GM18526 (cell line): ENCODE measurements around the gene CADM4.

Experiments used
- POLR2A ChIP-seq: IDR thresholded peaks from 3 replicates; pipeline ENCODE4 v1.6.1; 2011; ENCODE audit not compliant: insufficient read length; ENCODE audit errors: extremely low read depth

Gene CADM4

GRCh38 chr19:43639519-43640423 is at the start of gene CADM4:
TSS of gene CADM4 (minus strand) at chr19:43639850. CDS start at chr19:43639790, 60 bp downstream.
- TF ChIP-seq POLR2A: no peak

- TF ChIP-seq POLR2A: no peak
These were observed 48.5 kb upstream of the CADM4 start for GRCh38 chr19:43688059-43688701.

- TF ChIP-seq POLR2A: no peak
These were observed 48.0 kb upstream of the CADM4 start for GRCh38 chr19:43687660-43687997.

- TF ChIP-seq POLR2A: no peak
These were observed 44.7 kb upstream of the CADM4 start for GRCh38 chr19:43684326-43684725.

- TF ChIP-seq POLR2A: no peak
These were observed 44.3 kb upstream of the CADM4 start for GRCh38 chr19:43683905-43684304.

- no peak for TF ChIP-seq POLR2A
These were observed 43.4 kb upstream of the CADM4 start for GRCh38 chr19:43682824-43683661.

GRCh38 chr19:43681821-43682220 is 42.2 kb upstream of the CADM4 start:
- TF ChIP-seq POLR2A: no peak

- no peak for TF ChIP-seq POLR2A
These were observed 39.0 kb upstream of the CADM4 start for GRCh38 chr19:43678512-43679261.

- no peak for TF ChIP-seq POLR2A
These were observed 36.3 kb upstream of the CADM4 start for GRCh38 chr19:43675906-43676305.

- no peak for TF ChIP-seq POLR2A
These were observed 35.7 kb upstream of the CADM4 start for GRCh38 chr19:43675269-43675879.

- no peak for TF ChIP-seq POLR2A
These were observed 34.9 kb upstream of the CADM4 start for GRCh38 chr19:43674596-43674995.

GRCh38 chr19:43674183-43674582 is 34.5 kb upstream of the CADM4 start:
- TF ChIP-seq POLR2A: no peak

GRCh38 chr19:43673637-43674036 is 34.0 kb upstream of the CADM4 start:
- TF ChIP-seq POLR2A: no peak

- TF ChIP-seq POLR2A: no peak
These were observed 32.5 kb upstream of the CADM4 start for GRCh38 chr19:43672061-43672679.
